ENCODE data around the gene HVCN1.

DNA sequence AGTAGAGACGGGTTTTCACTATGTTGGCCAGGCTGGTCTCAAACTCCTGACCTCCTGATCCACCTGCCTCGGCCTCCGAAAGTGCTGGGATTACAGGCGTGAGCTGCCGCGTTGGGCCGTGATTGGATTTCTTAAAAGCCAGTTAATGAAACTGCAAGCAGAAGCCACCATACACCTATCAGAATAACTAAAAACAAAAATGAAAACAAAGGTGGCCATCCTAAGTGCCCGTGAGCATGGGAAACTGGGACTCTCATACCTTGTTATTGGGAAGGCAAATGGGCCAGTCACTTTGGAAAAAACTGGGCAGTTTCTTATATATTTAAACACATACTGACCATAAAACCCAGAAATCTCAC is 82.7 kb downstream of the HVCN1 start:
- TF ChIP-seq POLR2A (IDR thresholded peaks at IDR 0.05; ENCODE audit: low read depth, low read length) (no peak), TAF1 (IDR thresholded peaks at IDR 0.05; ENCODE audit: borderline replicate concordance, low read depth, low read length) (no peak)

Data from GM12892 (cell line).